ENCODE results near the gene ANKMY1.
"Not testable (repeated sequence)": the region's sequence is repeated elsewhere in the genome, so short reads cannot be mapped to it uniquely, and the experiment has no call there.

The ANKMY1 gene

GRCh38 chr2:240554767-240555493 lies 2.9 kb downstream of the ANKMY1 start:
- DNase-seq (ENCODE audit: low spot score): no peak

GRCh38 chr2:240553956-240554480 lies 3.8 kb downstream of the ANKMY1 start:
- DNase-seq (ENCODE audit: low spot score): no peak

GRCh38 chr2:240551811-240552210 lies 6.0 kb downstream of the ANKMY1 start:
- DNase-seq (ENCODE audit: low spot score): no peak

GRCh38 chr2:240551288-240551687 lies 6.5 kb downstream of the ANKMY1 start:
- no peak for DNase-seq (ENCODE audit: low spot score)

- no peak for DNase-seq (ENCODE audit: low spot score)
Measured at GRCh38 chr2:240539906-240540305, 17.9 kb downstream of the ANKMY1 start.

GRCh38 chr2:240539101-240539500 lies 18.7 kb downstream of the ANKMY1 start:
- not testable (repeated sequence) for DNase-seq (ENCODE audit: low spot score)

- no peak for DNase-seq (ENCODE audit: low spot score)
Measured at GRCh38 chr2:240538031-240538780, 19.6 kb downstream of the ANKMY1 start.

GRCh38 chr2:240532031-240532775 lies 25.6 kb downstream of the ANKMY1 start:
- no peak for DNase-seq (ENCODE audit: low spot score)

GRCh38 chr2:240531038-240531437 lies 26.8 kb downstream of the ANKMY1 start:
- DNase-seq (ENCODE audit: low spot score): no peak

- no peak for DNase-seq (ENCODE audit: low spot score)
Measured at GRCh38 chr2:240530181-240530580, 27.6 kb downstream of the ANKMY1 start.

- DNase-seq (ENCODE audit: low spot score): no peak
Measured at GRCh38 chr2:240529344-240529999, 28.3 kb downstream of the ANKMY1 start.

GRCh38 chr2:240528406-240529040 lies 29.3 kb downstream of the ANKMY1 start:
- DNase-seq (ENCODE audit: low spot score): no peak

GRCh38 chr2:240527153-240527750 lies 30.5 kb downstream of the ANKMY1 start:
- DNase-seq (ENCODE audit: low spot score): no peak

- no peak for DNase-seq (ENCODE audit: low spot score)
Measured at GRCh38 chr2:240526521-240526920, 31.3 kb downstream of the ANKMY1 start.

GRCh38 chr2:240525802-240526201 lies 32.0 kb downstream of the ANKMY1 start:
- DNase-seq (ENCODE audit: low spot score): no peak

- DNase-seq (ENCODE audit: low spot score): no peak
Measured at GRCh38 chr2:240524963-240525718, 32.6 kb downstream of the ANKMY1 start.

- no peak for DNase-seq (ENCODE audit: low spot score)
Measured at GRCh38 chr2:240523451-240524281, 34.1 kb downstream of the ANKMY1 start.

- DNase-seq (ENCODE audit: low spot score): no peak
Measured at GRCh38 chr2:240522406-240522805, 35.4 kb downstream of the ANKMY1 start.

GRCh38 chr2:240521885-240522284 lies 35.9 kb downstream of the ANKMY1 start:
- DNase-seq (ENCODE audit: low spot score): not testable (repeated sequence)
